NCI-H2171 (cell line): ENCODE data around the gene KCNQ2.

Experiments
- DNase-seq: peaks from one replicate; lab custom pipeline; 2025; lab: John Stamatoyannopoulos, UW

KCNQ2 gene

DNA sequence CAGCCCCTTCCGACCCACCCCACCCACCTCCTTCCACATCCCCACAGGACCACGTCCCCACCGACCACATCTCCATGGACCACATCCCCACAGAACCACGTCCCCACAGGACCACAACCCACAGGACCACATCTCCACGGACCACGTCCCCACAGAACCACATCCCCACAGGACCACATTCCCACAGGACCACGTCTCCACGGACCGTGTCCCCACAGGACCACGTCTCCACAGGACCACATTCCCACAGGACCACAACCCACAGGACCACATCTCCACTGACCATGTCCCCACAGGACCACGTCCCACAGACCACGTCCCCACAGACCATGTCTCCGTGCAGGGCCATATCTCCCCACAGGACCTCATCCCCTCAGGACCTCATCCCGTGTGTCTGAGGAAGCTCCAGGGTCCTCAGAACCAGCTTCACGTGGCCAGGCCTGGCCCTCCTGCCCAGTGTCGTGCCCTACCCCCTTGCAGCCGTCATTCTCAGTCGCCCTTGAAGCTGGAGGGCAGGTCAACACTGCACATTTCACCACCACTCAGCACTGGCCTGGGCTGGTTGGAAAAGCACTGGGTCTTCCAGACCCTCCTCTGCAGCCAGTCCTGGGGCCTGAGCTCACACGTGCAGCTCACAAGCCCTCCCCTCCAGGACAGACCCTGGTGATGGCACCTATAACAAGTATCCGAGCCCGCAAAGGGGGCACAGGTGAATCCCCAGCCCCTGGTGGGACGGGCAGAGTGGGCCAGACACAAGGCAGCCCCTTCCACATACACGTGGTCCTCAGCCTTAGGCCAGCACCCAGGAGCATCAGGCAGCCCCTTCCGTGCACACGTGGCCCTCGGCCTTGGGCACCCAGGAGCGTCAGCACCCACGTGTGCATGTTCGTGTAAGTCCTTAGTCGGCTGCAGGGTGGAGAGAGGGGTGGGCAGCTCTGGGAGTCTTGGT lies 115.2 kb downstream of the KCNQ2 start:
- no peak for DNase-seq

GRCh38 chr20:63356511-63356910 lies 115.9 kb downstream of the KCNQ2 start:
- no peak for DNase-seq

GRCh38 chr20:63355781-63356295 lies 116.6 kb downstream of the KCNQ2 start:
- no peak for DNase-seq

DNA sequence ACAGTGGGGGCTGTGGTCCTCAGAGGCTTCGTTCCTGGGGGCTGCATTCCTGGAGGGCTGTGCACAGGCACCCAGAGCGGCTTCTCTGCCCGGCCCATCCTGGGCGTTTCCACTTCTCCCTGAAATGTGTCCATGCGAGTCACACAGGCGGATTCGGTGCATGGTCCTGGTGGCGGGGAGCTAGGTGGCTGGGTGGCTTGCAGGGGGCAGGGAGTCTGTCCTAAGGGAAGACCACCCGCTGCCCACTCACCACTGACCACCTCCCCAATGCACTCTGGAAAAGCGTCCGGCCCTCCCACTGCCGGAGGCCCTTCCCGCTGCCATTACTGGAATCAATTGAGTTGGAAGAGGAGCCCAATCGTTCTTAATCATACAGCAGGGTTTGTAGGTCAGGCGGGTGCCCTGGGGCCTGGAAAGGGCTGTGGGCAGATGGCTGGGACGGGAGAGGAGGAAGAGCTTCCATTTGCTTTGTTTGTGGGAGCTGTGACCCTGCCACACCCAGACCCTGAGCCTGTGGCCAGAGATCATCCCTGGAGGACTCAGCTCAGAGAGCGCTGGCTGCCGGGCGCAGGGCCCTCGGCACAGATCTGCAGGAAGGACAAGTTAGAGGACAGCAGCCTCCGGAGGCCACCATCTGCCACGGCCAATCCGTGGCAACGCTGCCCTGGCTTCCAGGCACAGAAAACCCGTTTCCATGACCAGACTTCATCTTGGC lies 117.7 kb downstream of the KCNQ2 start:
- DNase-seq: no peak

DNA sequence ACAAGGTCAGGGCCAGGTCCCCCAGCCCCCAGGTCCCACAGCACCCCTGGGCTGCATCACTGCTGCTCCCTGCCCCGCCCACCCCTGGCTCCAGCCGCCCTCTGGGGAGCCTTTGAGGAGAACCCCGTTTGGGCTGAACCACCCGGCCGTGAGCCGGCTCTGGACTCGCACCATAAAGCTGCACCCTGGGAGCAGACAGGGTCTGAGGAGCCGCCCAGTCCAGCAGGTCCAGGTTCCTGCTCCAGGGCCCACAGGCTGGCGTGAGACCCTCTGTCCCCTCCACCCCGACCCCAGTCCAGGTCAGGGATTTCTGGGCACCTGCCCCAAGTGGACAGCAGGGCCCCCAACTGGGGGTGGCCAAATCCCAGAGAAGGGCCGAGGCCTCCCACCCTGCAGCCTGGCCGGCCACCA lies 119.6 kb downstream of the KCNQ2 start:
- DNase-seq: no peak

GRCh38 chr20:63351811-63352591 lies 120.5 kb downstream of the KCNQ2 start:
- DNase-seq: no peak

DNA sequence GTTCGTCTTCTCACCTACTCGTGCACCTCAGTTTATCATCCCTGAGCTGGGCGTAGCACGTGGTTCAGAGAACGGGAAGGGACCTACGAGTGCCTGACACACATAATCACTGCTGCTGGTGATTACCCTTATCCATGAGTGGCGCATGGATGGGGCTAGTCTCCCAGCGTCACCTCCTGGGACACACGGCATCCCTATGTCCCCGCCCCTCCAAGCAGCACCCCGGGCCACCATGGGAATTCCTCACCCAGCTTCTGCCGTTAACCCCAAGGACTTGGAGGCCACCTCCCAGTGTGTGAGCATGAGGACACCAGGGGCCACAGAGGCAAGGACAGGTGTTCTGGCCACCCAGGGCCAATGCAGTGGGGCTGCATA lies 121.1 kb downstream of the KCNQ2 start:
- DNase-seq: no peak

DNA sequence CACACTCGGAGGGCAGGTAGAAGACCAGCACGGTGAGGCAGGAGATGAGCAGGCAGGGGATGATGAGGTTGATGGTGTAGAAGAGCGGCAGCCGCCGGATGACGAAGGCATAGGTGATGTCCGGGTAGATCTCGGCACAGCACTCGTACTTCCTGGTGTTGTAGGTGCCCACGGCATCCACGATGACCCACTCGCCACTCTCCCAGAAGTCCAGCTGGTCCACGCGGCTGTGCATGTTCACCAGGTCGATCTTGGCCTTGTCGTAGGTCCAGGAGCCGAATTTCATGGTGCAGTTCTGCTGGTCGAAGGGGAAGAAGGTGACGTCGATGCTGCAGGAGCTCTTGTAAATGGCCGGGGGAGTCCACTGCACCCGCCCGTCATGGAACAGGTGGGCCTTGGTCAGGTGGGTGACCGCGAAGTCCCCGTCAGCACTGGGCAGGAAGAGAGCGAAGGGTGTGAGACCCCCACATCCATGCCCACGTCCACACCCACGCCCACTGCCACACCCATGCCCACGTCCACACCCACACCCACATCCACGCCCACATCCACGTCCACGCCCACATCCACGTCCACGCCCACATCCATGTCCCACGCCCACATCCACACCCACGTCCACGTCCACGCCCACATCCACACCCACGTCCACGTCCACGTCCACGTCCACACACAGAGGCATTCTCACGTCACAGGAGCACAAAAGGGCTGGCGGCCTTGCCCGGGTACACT lies 121.7 kb downstream of the KCNQ2 start:
- no peak for DNase-seq
